Superior temporal gyrus (tissue), 1 donor: ENCODE results near the gene CEND1.

Source experiments
- DNase-seq: peaks from one replicate; pipeline ENCODE4 v3.0.0-alpha.2; 2016; ENCODE audit errors: extremely low spot score

The CEND1 gene

GRCh38 chr11:777288-778255 lies 12.3 kb downstream of the CEND1 start, which contains the start of gene GATD1:
Gene GATD1, minus strand, starts transcription at chr11:777487. Its CDS starts 25 bp downstream, at chr11:777462.
- peak; percentile 87 for DNase-seq

- no peak for DNase-seq
Measured at GRCh38 chr11:776561-777287, 13.2 kb downstream of the CEND1 start.

- no peak for DNase-seq
Measured at GRCh38 chr11:776263-776560, 13.7 kb downstream of the CEND1 start.

- DNase-seq = no peak
Measured at GRCh38 chr11:774873-775592, 14.9 kb downstream of the CEND1 start.

GRCh38 chr11:773830-774229 lies 16.1 kb downstream of the CEND1 start:
- DNase-seq = no peak

- no peak for DNase-seq
Measured at GRCh38 chr11:773425-773824, 16.5 kb downstream of the CEND1 start.

- peak; percentile 89 for DNase-seq
Measured at GRCh38 chr11:772429-773390, 17.2 kb downstream of the CEND1 start.

GRCh38 chr11:771617-772204 lies 18.2 kb downstream of the CEND1 start:
- DNase-seq = no peak

GRCh38 chr11:770642-771616 lies 19.0 kb downstream of the CEND1 start:
- no peak for DNase-seq

- no peak for DNase-seq
Measured at GRCh38 chr11:769887-770641, 19.8 kb downstream of the CEND1 start.

GRCh38 chr11:767238-767637 lies 22.7 kb downstream of the CEND1 start:
- no peak for DNase-seq

GRCh38 chr11:766936-767210 lies 23.0 kb downstream of the CEND1 start:
- no peak for DNase-seq

- no peak for DNase-seq
Measured at GRCh38 chr11:766106-766935, 23.6 kb downstream of the CEND1 start.

- DNase-seq = no peak
Measured at GRCh38 chr11:765802-766091, 24.1 kb downstream of the CEND1 start.

- peak; percentile 67 for DNase-seq
Measured at GRCh38 chr11:765025-765801, 24.7 kb downstream of the CEND1 start.

GRCh38 chr11:764322-765024 lies 25.4 kb downstream of the CEND1 start:
- DNase-seq = no peak
